Astrocyte of the cerebellum (primary cell): ENCODE data around the gene FGF19.

Experiments
- DNase-seq: peaks from one replicate; pipeline ENCODE4 v3.0.0-alpha.2; 2011; ENCODE audit warnings: low read depth
- H3K4me3 ChIP-seq: 2 replicates; pipeline ENCODE4 v1.5.1; 2011; ENCODE audit warnings: mild to moderate bottlenecking, low read depth, low read length, moderate library complexity
- in situ Hi-C: cut with HindIII; loops from 2 replicates; pipeline ENCODE4 v1.10.0; 2017; ENCODE audit warnings: low sequenced_read_pairs
- TF ChIP-seq, protein P1 (sequence below): IDR thresholded peaks from 2 replicates; pipeline ENCODE4 v1.5.1; 2012; ENCODE audit warnings: low read length, low read depth, moderate library complexity, mild to moderate bottlenecking; ENCODE audit errors: missing control alignments

Gene FGF19

GRCh38 chr11:69715446-69715845 lies 11.6 kb upstream of the FGF19 start:
- TF ChIP-seq, protein P1, sequence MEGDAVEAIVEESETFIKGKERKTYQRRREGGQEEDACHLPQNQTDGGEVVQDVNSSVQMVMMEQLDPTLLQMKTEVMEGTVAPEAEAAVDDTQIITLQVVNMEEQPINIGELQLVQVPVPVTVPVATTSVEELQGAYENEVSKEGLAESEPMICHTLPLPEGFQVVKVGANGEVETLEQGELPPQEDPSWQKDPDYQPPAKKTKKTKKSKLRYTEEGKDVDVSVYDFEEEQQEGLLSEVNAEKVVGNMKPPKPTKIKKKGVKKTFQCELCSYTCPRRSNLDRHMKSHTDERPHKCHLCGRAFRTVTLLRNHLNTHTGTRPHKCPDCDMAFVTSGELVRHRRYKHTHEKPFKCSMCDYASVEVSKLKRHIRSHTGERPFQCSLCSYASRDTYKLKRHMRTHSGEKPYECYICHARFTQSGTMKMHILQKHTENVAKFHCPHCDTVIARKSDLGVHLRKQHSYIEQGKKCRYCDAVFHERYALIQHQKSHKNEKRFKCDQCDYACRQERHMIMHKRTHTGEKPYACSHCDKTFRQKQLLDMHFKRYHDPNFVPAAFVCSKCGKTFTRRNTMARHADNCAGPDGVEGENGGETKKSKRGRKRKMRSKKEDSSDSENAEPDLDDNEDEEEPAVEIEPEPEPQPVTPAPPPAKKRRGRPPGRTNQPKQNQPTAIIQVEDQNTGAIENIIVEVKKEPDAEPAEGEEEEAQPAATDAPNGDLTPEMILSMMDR: no peak
- DNase-seq: no peak
- H3K4me3 ChIP-seq: no peak overlapping the region
- in situ Hi-C loops: no loop called here

GRCh38 chr11:69711822-69712801 lies 8.3 kb upstream of the FGF19 start:
- TF ChIP-seq, protein P1: no peak
- H3K4me3 ChIP-seq: no peak overlapping the region
- DNase-seq: no peak
- in situ Hi-C loops: no loop called here

DNA sequence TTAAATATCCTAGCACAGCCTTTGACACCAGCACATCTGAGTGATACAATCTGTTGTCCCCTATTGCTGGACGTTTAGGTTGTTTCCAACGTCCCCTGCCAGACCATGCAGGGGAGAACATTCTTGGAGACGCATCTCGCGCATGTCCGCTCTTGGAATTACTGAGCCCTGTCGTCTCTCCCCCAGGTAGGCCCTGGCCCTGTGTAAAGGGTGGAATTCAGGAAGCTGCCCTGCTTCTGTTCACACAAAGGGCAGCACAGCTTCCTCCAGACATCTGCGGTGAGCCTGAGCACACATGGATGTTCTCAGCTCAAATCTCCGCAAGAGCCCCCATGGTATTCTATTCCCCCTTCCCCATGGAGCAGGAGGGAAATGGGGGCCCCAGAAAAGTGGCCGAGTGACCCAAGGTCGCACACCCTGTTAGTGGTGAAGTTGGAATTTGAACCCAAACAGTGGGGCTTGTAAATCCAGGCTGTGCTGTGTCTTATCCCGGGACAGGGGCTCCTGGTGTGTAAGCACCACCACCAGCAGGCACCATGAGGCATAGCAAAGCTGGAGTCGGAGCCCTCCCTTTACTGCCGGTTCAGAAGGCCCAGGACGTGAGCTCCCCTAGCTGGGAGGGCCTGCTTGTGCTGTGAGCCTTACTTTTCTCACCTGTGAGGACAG lies 5.0 kb upstream of the FGF19 start:
- no peak for DNase-seq
- H3K4me3 ChIP-seq: no peak overlapping the region
- TF ChIP-seq, protein P1: no peak
- in situ Hi-C loops: no loop called here

GRCh38 chr11:69707176-69707575 lies 3.4 kb upstream of the FGF19 start:
- in situ Hi-C loops: no loop called here
- TF ChIP-seq, protein P1: no peak
- no peak overlapping the region for H3K4me3 ChIP-seq
- DNase-seq: no peak

DNA sequence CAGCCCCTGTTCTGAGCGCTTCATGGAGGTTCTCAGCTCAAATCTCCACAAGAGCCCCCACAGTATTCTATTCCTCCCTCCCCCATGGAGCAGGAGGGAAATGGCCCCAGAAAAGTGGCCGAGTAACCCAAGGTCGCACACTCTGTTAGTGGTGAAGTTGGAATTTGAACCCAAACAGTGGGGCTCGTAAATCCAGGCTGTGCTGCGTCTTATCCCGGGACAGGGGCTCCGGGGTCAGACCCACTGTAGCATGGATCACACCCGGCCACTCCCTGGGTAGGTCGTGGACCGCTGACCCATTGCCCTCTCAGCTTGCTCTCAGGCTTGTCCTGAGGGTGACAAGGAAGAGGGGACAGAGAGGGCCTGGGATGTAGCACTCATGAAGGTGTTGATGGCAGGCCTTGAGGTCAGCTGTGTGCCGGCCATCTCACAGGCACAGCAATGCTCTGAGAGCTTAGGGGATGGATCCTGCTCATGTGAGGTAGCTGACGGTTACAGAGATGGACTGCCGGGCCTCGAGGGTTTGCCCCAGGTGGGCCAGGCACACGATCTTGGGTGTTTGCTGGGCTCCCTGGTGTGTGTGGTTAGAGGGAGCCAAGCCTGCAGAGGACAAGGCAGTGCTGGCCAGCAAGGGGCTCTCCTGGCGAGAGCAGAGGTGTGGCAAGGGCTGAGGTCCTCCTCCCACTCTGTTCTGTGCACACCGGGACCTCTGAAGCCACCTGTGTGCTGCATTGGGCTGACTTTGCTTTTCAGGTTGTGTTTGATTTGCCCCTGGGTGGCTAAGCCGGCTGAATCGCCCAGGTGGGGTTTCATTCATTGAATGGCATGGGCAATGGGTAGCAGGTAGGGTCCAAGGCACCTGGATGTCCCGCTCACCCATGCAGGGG lies 2.3 kb upstream of the FGF19 start:
- in situ Hi-C loops: no loop called here
- no peak overlapping the region for H3K4me3 ChIP-seq
- no peak for DNase-seq
- TF ChIP-seq, protein P1: no peak

DNA sequence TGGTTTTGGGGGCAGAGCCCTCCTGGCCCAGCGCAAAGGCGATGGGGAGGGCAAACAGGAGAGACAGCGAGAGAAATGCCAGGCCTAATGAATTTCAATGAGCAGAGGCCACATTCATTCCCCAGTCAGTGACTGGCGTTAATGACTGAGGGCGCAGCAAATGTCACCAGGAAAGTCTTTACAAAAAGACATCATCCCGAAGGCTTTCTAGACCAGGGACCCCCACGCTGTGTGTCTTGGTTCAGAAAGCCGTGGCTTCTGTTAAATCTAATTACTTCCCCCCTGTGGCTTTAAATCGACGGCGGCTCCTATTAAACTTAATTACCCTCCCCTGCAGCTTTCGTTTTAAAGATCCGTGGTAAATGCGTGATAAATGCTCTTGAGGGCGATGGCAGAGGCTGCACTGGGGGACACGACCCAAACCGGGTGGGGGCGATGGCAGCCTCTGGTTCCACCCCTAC lies 1.6 kb upstream of the FGF19 start:
- no peak overlapping the region for H3K4me3 ChIP-seq
- TF ChIP-seq, protein P1: no peak
- DNase-seq: no peak
- in situ Hi-C loops: no loop called here
